ENCODE results near the gene NR1H2. TPM values are rescaled to one million over a fixed set of nuclear protein-coding genes. Genes with fewer than 3 reads are reported as not detected.

NR1H2 gene
- total RNA-seq, 1 experiment from 2014 or later, result 40.3 TPM

DNA sequence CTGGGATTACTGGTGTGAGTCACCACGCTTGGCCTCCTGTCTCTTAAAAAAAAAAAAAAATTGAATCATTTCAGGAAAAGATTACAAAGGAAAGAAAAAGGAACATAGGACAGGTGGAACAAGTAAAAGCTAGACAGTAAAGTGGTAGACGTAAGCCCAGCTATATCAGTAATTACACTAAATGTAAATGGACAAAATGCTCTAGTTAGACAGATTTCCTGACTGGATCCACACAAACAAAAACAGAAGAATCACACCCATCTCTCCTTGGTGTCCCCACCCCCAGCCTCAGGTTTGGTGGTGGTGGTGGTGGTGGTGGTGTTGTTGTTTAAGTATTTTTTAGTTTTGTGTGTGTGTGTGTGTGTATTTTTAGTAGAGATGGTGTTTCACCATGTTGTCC, 36.2 kb downstream of the NR1H2 start:
- no peak for TF ChIP-seq EZH2phosphoT487 (IDR thresholded peaks at IDR 0.05; ENCODE audit: borderline replicate concordance)
- TF ChIP-seq, protein P1, sequence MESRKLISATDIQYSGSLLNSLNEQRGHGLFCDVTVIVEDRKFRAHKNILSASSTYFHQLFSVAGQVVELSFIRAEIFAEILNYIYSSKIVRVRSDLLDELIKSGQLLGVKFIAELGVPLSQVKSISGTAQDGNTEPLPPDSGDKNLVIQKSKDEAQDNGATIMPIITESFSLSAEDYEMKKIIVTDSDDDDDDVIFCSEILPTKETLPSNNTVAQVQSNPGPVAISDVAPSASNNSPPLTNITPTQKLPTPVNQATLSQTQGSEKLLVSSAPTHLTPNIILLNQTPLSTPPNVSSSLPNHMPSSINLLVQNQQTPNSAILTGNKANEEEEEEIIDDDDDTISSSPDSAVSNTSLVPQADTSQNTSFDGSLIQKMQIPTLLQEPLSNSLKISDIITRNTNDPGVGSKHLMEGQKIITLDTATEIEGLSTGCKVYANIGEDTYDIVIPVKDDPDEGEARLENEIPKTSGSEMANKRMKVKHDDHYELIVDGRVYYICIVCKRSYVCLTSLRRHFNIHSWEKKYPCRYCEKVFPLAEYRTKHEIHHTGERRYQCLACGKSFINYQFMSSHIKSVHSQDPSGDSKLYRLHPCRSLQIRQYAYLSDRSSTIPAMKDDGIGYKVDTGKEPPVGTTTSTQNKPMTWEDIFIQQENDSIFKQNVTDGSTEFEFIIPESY (IDR thresholded peaks at IDR 0.05; ENCODE audit: extremely low read depth, insufficient replicate concordance, low read length), result no peak
- no peak for TF ChIP-seq FOSL1 (IDR thresholded peaks at IDR 0.05; ENCODE audit: low read depth)
- TF ChIP-seq, protein P2, sequence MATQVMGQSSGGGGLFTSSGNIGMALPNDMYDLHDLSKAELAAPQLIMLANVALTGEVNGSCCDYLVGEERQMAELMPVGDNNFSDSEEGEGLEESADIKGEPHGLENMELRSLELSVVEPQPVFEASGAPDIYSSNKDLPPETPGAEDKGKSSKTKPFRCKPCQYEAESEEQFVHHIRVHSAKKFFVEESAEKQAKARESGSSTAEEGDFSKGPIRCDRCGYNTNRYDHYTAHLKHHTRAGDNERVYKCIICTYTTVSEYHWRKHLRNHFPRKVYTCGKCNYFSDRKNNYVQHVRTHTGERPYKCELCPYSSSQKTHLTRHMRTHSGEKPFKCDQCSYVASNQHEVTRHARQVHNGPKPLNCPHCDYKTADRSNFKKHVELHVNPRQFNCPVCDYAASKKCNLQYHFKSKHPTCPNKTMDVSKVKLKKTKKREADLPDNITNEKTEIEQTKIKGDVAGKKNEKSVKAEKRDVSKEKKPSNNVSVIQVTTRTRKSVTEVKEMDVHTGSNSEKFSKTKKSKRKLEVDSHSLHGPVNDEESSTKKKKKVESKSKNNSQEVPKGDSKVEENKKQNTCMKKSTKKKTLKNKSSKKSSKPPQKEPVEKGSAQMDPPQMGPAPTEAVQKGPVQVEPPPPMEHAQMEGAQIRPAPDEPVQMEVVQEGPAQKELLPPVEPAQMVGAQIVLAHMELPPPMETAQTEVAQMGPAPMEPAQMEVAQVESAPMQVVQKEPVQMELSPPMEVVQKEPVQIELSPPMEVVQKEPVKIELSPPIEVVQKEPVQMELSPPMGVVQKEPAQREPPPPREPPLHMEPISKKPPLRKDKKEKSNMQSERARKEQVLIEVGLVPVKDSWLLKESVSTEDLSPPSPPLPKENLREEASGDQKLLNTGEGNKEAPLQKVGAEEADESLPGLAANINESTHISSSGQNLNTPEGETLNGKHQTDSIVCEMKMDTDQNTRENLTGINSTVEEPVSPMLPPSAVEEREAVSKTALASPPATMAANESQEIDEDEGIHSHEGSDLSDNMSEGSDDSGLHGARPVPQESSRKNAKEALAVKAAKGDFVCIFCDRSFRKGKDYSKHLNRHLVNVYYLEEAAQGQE (IDR thresholded peaks at IDR 0.05; ENCODE audit: low read depth), result no peak
- ChIA-PET POLR2A (no interaction called here), CTCF (no interaction called here), RAD21 (ENCODE audit: low non-redundant PET in 1 of 2, low total read pairs in 2 of 2, uncharacterized antibody in 2 of 2, unreplicated experiment in 2 of 2) (no interaction called here)
- Histone ChIP-seq H3K9me3 (ENCODE audit: control insufficient read depth in 1 of 2, insufficient read depth in 1 of 2, low read depth in 1 of 2, low read length in 2 of 2) (no peaks in the 10 kb centered on the region), H3K36me3 (ENCODE audit: control insufficient read depth in 1 of 2, insufficient read depth in 2 of 2, low read length in 2 of 2) (peaks cover 8 to 17% of the 10 kb centered on the region in 2 experiments), H3K9me2 (ENCODE audit: insufficient read depth) (no peaks in the 10 kb centered on the region), H3K9ac (ENCODE audit: low read length) (no peak overlapping the region), H3K27me3 (ENCODE audit: insufficient read depth, low read length) (no peaks in the 10 kb centered on the region), H3K4me3 (replicated peaks in 1 of 2; ENCODE audit: low read depth in 1 of 2, low read length in 2 of 2) (no peak overlapping the region), H3K27ac (ENCODE audit: low read depth, low read length) (no peak overlapping the region), H3K4me2 (ENCODE audit: low read length) (no peak overlapping the region), H2AFZ (ENCODE audit: low read depth, low read length, poor library complexity, severe bottlenecking) (no peak overlapping the region), H3K4me1 (ENCODE audit: control insufficient read depth in 1 of 2, insufficient read depth in 2 of 2, low read length in 2 of 2) (no peaks in the 10 kb centered on the region), H3K79me2 (ENCODE audit: insufficient read depth, low read length) (no peaks in the 10 kb centered on the region), H4K20me1 (ENCODE audit: insufficient read depth) (no peaks in the 10 kb centered on the region)
- intact Hi-C loops (cut with micrococcal nuclease), result no loop called here
- no TSS peak for BruUV-seq (replicated peaks)
- ATAC-seq, result no peak
- DNase-seq (ENCODE audit: low read depth, low spot score), result no peak
